BLaER1 (cell line): ENCODE results near the gene ADAM17.

Experiments
- H3K27ac ChIP-seq: shearing (Covaris generic); formaldehyde crosslinking; 2 replicates; pipeline ENCODE4 v1.8.1; 2022
- H3K27me3 ChIP-seq: shearing (Covaris generic); formaldehyde crosslinking; 2 replicates; pipeline ENCODE4 v1.8.1; 2022
- H3K36me3 ChIP-seq: shearing (Covaris generic); formaldehyde crosslinking; 2 replicates; pipeline ENCODE4 v1.8.1; 2022
- H3K4me1 ChIP-seq: shearing (Covaris generic); formaldehyde crosslinking; 2 replicates; pipeline ENCODE4 v1.8.1; 2022
- H3K4me2 ChIP-seq: shearing (Covaris generic); formaldehyde crosslinking; 2 replicates; pipeline ENCODE4 v1.8.1; 2022
- H3K4me3 ChIP-seq: shearing (Covaris generic); formaldehyde crosslinking; 2 replicates; pipeline ENCODE4 v1.8.1; 2022
- H3K9ac ChIP-seq: shearing (Covaris generic); formaldehyde crosslinking; 2 replicates; pipeline ENCODE4 v1.8.1; 2022
- H3K9me3 ChIP-seq: shearing (Covaris generic); formaldehyde crosslinking; 2 replicates; pipeline ENCODE4 v1.8.1; 2022
- H4K20me1 ChIP-seq: shearing (Covaris generic); formaldehyde crosslinking; 2 replicates; pipeline ENCODE4 v1.8.1; 2022
- Cebpa-rat ChIP-seq: shearing (Covaris generic); IDR thresholded peaks from 2 replicates; pipeline ENCODE4 v1.8.1; 2022

Gene ADAM17

DNA sequence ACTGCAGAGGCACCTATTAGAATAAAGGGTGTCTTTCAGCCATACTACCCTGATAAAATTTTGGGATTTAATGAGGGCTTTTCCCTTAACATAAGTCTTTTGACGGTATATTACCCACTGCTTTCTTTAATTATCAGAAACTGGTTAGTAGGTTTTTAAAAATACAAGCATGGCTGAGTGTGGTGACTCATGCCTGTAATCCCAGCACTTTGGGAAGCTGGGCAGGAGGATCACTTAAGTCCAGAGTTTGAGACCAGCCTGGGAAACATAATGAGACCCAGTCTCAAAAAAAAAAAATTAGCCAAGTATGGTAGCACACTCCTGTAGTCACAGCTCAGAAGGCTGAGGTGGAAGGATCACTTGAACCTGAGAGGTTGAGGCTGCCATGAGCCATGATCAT, 116.1 kb downstream of the ADAM17 start:
- Histone ChIP-seq H3K27me3 (no peaks in the 10 kb centered on the region), H4K20me1 (no peaks in the 10 kb centered on the region), H3K9me3 (no peaks in the 10 kb centered on the region), H3K36me3 (peaks cover 91% of the 10 kb centered on the region), H3K4me1 (peaks cover 10% of the 10 kb centered on the region), H3K27ac (no peak overlapping the region), H3K4me2 (no peak overlapping the region), H3K4me3 (no peak overlapping the region), H3K9ac (no peak overlapping the region)
- no peak for TF ChIP-seq Cebpa-rat
